CD4-positive, alpha-beta T cell treated with Interleukin-10 for 1 hour (primary cell): ENCODE data around the gene ANO4.
"Not testable (repeated sequence)": the region's sequence is repeated elsewhere in the genome, so short reads cannot be mapped to it uniquely, and the experiment has no call there.

Experiments
- DNase-seq: peaks from one replicate; pipeline ENCODE4 v3.0.0-alpha.2; 2020

Gene ANO4

GRCh38 chr12:100875771-100876170 lies 81.2 kb downstream of the ANO4 start:
- no peak for DNase-seq

GRCh38 chr12:100877776-100878175 lies 83.2 kb downstream of the ANO4 start:
- DNase-seq: no peak

DNA sequence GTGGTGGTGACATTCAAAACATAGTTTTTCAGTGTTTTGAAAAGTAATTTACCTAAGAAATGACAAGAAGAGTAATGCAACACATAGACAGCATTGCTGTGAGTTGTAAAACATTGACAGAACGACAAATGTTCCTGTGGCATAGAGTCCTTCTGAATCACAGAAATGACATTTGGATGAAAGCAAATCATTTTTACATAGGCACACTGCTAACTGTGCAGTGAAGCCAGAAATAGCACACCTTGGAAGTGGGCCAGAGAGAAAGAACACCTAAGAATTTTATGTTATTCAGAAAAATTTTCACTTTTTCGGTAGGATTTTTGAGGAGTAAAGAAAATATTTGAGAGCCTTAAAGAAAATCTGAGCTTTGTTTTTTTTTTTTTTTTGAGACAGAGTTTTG lies 100.6 kb downstream of the ANO4 start:
- DNase-seq: no peak

DNA sequence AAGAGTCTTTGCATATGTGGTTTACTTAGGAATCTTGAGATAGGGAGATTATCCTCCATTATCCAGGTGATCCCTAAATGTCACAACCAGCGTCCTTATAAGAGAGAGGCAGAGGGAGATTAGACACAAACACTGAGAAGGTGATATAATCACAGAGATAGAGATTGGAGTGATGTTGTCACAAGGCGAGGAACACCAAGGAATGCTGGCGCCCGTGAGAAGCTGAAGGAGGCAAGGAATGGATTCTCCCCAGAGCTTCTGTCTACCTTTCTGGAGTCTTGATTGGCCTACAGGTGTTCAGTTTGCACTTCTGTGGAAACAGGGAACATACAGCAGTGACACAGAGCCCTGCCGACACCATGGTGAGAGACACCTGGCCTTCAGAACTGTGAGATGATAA lies 101.6 kb downstream of the ANO4 start:
- no peak for DNase-seq

GRCh38 chr12:100897240-100897639 lies 102.7 kb downstream of the ANO4 start:
- no peak for DNase-seq

GRCh38 chr12:100899301-100899700 lies 104.7 kb downstream of the ANO4 start:
- DNase-seq: no peak

GRCh38 chr12:100900808-100901207 lies 106.2 kb downstream of the ANO4 start:
- DNase-seq: no peak

GRCh38 chr12:100901266-100901665 lies 106.7 kb downstream of the ANO4 start:
- no peak for DNase-seq

DNA sequence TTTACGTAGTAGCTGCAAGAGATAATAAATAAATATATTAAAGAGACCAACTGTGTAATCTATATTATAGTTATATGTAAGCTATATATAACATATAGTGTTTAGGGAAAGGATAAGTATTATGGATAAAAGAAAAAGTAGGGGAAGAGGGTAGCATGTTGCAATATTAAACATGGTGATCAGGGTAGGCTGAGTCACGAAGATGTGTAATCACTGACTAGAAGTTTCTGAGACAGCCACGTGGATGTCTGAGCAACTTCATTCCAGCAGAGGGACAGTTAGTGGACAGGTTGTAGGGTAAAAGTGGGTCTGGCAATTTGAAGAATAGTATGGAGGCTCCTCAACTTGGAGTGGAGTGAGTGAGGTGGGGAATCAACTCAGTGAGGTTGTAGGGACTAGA lies 109.7 kb downstream of the ANO4 start:
- no peak for DNase-seq

GRCh38 chr12:100908501-100908900 lies 113.9 kb downstream of the ANO4 start:
- DNase-seq: no peak

DNA sequence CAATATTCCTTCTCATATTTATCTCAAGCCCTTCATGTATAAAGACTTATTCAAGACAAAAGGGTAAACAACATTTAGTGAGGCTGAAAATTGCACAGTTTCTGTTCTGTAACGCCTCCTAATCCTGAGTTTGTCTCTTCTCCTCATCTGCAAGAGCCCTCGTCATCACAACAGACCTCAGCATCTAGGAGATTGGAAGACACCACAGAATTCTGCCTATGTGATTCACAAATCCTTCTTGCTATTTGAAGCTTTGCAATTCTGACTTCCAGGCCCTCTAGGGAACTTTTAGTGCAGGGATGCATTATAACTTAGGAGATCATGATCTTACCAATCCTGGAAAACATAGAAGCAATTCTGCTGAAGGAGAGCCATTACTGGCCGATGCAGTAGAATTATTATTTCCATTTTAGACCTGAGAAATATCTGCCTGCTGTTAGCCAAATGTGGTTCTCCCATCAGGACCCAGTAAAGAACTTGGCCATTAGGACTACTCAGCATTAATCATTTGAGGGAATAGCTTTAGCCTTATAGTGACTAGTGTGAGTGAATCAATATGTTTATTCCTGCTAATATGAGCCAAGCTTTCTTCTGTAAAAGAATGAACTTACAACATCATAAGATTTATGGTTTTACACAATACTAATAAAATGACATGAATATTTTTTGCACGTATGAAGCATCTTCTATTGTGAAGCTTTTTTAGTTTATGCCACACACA lies 119.5 kb downstream of the ANO4 start:
- no peak for DNase-seq

DNA sequence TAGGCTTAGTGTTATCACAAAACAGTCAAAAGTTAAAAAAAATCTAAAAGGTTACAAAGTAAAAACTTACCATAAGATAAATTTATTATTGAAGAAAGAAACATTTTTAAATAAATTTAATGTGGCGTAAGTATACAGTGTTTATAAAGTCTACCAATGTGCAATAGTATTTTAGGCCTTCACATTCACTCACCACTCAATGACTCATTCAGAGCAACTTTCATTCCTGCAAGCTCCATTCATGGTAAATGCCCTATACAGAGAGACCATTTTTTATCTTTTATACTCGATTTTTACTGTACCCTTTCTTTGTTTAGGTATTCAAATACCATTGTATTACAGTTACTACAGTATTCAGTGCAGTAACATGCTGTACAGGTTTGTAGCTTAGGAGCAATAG lies 124.5 kb downstream of the ANO4 start:
- DNase-seq: no peak

DNA sequence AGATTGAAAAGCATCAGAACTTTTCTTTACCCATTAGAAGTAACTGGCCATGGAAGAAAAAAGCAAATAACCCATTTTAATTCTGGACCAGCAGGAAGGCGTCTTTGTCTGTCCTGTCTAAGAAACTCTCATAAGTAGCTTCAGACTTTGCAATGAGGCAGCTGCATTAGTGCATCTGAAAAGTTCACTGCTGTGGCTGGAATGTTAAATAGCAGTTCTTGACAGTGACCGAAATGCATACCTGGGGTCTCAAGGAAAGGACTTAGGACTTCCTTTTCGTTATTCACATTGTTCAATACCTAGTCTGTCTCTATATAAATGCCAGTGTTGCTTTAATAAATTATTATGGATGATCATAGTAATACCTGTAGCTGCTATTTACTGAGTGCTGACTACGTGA lies 125.9 kb downstream of the ANO4 start:
- DNase-seq: no peak

- no peak for DNase-seq
Observed at GRCh38 chr12:100926669-100927248, 132.2 kb downstream of the ANO4 start.

DNA sequence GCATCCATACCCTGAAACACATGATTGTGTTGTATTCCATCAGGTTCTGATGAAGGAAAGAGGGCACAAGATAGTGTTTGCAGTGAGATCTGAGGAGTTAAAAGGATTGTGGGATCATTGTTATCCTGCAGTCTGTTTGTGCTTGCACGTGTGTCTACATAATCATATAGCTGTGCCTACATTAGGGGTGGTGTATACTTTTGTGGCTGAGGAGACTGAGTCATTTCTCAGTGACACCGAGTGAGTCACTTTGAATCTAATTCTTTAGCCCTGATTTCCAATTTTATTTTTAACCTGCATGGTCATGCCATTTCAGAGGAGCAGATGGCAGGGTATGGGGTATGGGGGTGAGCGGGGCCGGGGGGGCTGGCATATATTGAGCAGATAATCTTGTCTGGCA lies 133.2 kb downstream of the ANO4 start:
- DNase-seq: no peak

DNA sequence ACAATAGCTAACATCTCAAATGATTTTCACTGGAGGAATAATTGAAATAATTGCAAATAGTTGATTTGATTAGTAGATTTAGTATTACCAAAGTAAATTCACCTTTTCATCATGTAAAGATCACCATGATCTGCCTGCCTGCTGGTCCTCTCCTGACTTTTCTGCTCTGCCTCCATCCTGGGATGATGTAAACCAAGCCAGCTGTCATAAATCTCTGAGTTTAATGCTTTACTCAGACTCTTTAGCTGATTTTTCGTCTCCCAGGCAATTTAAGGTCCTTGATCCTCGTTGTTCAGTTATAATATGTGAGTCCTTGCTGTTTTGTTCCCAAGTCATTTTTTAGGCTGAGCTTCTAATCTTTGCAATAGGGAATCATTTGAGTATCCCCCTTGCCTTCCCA lies 138.0 kb downstream of the ANO4 start:
- DNase-seq: no peak

GRCh38 chr12:100933531-100933930 lies 139.0 kb downstream of the ANO4 start:
- not testable (repeated sequence) for DNase-seq

DNA sequence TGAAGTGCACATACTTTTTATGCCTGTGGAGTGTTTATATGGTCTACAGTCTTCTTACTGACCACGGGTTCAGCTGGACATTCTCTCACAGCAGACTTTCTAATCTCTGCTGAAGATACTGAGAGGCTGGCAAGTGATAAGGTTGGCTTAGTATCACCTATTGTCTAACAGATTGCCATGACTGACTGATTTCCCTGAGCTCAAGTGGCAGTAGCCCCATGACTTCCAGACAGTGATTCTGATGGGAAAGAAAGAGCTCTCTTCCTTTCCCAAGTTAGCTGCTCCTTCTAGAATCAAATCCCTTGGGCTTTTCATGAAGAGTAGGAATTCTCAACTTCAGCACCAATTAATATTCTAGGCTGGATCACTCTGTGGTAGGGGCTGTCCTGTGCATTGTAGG lies 141.4 kb downstream of the ANO4 start:
- no peak for DNase-seq

GRCh38 chr12:100936661-100937060 lies 142.1 kb downstream of the ANO4 start:
- no peak for DNase-seq

GRCh38 chr12:100940503-100940902 lies 145.9 kb downstream of the ANO4 start:
- DNase-seq: no peak

- no peak for DNase-seq
Observed at GRCh38 chr12:100942984-100943749, 148.6 kb downstream of the ANO4 start.

GRCh38 chr12:100951756-100952155 lies 157.2 kb downstream of the ANO4 start:
- no peak for DNase-seq

GRCh38 chr12:100953217-100953616 lies 158.6 kb downstream of the ANO4 start:
- DNase-seq: no peak

- no peak for DNase-seq
Observed at GRCh38 chr12:100953677-100954076, 159.1 kb downstream of the ANO4 start.
